ENCODE data around the gene RACK1.

Gene RACK1

GRCh38 chr5:181259283-181259682 lies 15.6 kb upstream of the RACK1 start:
- no peak for DNase-seq (ENCODE audit: low spot score)

GRCh38 chr5:181258576-181258975 lies 14.9 kb upstream of the RACK1 start:
- DNase-seq (ENCODE audit: low spot score) = no peak

- no peak for DNase-seq (ENCODE audit: low spot score)
These were observed 12.3 kb upstream of the RACK1 start for GRCh38 chr5:181255836-181256578.

GRCh38 chr5:181255276-181255675 lies 11.6 kb upstream of the RACK1 start:
- no peak for DNase-seq (ENCODE audit: low spot score)

GRCh38 chr5:181248277-181248676 lies 4.6 kb upstream of the RACK1 start:
- no peak for DNase-seq (ENCODE audit: low spot score)

GRCh38 chr5:181246276-181247049 lies 2.8 kb upstream of the RACK1 start:
- peak; percentile 85 for DNase-seq (ENCODE audit: low spot score)

- no peak for DNase-seq (ENCODE audit: low spot score)
These were observed 1.9 kb upstream of the RACK1 start for GRCh38 chr5:181245427-181246275.

- DNase-seq (ENCODE audit: low spot score) = no peak
These were observed 615 bp downstream of the RACK1 start for GRCh38 chr5:181243018-181243563.

GRCh38 chr5:181242031-181242451 lies 1.7 kb downstream of the RACK1 start:
- no peak for DNase-seq (ENCODE audit: low spot score)

- DNase-seq (ENCODE audit: low spot score) = no peak
These were observed 2.2 kb downstream of the RACK1 start for GRCh38 chr5:181241393-181241975.

GRCh38 chr5:181239062-181239663 lies 4.5 kb downstream of the RACK1 start:
- DNase-seq (ENCODE audit: low spot score) = no peak

- DNase-seq (ENCODE audit: low spot score) = no peak
These were observed 5.8 kb downstream of the RACK1 start for GRCh38 chr5:181237729-181238385.

- no peak for DNase-seq (ENCODE audit: low spot score)
These were observed 6.6 kb downstream of the RACK1 start for GRCh38 chr5:181236954-181237641.

- DNase-seq (ENCODE audit: low spot score) = no peak
These were observed 7.2 kb downstream of the RACK1 start for GRCh38 chr5:181236471-181236870.

- DNase-seq (ENCODE audit: low spot score) = no peak
These were observed 7.9 kb downstream of the RACK1 start for GRCh38 chr5:181235689-181236366.

GRCh38 chr5:181235323-181235688 lies 8.4 kb downstream of the RACK1 start:
- no peak for DNase-seq (ENCODE audit: low spot score)

GRCh38 chr5:181234455-181235306 lies 9.0 kb downstream of the RACK1 start:
- DNase-seq (ENCODE audit: low spot score) = no peak

- no peak for DNase-seq (ENCODE audit: low spot score)
These were observed 9.8 kb downstream of the RACK1 start for GRCh38 chr5:181233801-181234454.

Data from HuH-7.5 (cell line).